GM13977 (cell line): ENCODE measurements around the gene TRMT61B.

Source experiments
- DNase-seq: peaks from one replicate; pipeline ENCODE4 v3.0.0; 2012; ENCODE audit warnings: low spot score
- in situ Hi-C: fragments of 300-500 bp; cut with MboI; formaldehyde crosslinking; loops from one replicate; pipeline ENCODE4 v1.12.0; 2022; ENCODE audit warnings: low sequenced_read_pairs, low pct_unique_long_range_greater_than_20kb, mixed read lengths, inconsistent platforms; ENCODE audit not compliant: unreplicated experiment
- TF ChIP-seq, protein P1 (sequence below): IDR thresholded peaks from 2 replicates; pipeline ENCODE4 v1.5.1; 2012; ENCODE audit warnings: mild to moderate bottlenecking, control low read depth; ENCODE audit not compliant: insufficient read depth; ENCODE audit errors: extremely low read depth, missing control alignments

TRMT61B gene

DNA sequence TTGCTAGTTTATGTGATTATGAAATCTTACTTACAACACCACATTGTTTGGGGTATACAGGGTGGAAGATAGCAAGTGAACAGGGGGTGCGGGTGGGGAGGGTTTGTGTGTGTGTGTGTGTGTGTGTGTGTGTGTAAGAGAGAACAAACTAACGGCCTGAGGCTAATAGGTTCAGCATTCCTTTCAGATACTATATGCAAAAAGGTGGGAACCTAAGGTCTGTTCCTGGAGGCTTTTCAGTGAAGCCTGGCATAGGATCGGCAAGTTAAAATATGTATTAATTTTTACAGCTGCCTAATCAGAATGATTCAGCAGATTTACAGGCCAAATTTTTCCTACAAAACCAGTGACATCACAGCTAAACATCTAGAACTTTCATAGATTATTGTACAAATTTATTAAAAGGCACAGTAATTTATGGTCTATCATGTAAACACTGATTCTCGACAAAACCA, 67.1 kb downstream of the TRMT61B start:
- in situ Hi-C loops = no loop called here
- no peak for DNase-seq
- TF ChIP-seq, protein P1, sequence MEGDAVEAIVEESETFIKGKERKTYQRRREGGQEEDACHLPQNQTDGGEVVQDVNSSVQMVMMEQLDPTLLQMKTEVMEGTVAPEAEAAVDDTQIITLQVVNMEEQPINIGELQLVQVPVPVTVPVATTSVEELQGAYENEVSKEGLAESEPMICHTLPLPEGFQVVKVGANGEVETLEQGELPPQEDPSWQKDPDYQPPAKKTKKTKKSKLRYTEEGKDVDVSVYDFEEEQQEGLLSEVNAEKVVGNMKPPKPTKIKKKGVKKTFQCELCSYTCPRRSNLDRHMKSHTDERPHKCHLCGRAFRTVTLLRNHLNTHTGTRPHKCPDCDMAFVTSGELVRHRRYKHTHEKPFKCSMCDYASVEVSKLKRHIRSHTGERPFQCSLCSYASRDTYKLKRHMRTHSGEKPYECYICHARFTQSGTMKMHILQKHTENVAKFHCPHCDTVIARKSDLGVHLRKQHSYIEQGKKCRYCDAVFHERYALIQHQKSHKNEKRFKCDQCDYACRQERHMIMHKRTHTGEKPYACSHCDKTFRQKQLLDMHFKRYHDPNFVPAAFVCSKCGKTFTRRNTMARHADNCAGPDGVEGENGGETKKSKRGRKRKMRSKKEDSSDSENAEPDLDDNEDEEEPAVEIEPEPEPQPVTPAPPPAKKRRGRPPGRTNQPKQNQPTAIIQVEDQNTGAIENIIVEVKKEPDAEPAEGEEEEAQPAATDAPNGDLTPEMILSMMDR = no peak

DNA sequence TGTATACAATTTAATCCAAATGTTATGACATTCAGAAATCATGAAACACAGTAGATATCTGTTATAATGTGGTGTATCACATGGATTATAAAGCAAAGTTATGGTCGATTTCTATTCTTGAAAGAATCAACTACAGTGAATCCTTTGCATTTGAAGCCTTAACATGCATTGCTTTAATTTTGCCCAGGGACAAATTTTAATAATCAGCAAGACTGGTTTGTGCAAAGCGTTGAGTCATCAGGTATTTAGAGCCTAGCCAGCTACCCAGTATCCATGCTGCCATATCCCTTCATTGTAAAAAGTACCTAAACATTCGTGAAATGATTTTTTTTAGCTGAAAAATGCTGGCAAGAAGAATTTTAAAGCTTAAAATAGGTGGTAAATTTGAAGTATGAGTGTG, 68.4 kb downstream of the TRMT61B start:
- in situ Hi-C loops = no loop called here
- DNase-seq = no peak

More for the DNA sequence above, 68.4 kb downstream of the TRMT61B start:
- TF ChIP-seq, protein P1 = no peak
